ENCODE measurements around the gene PHLDA3.
"Not testable (repeated sequence)": the region's sequence is repeated elsewhere in the genome, so short reads cannot be mapped to it uniquely, and the experiment has no call there.

PHLDA3 gene

GRCh38 chr1:201485184-201485774 is 16.3 kb upstream of the PHLDA3 start:
- no peak for DNase-seq

GRCh38 chr1:201483373-201483949 is 14.5 kb upstream of the PHLDA3 start:
- DNase-seq: no peak

- no peak for DNase-seq
Observed at GRCh38 chr1:201482755-201483154, 13.8 kb upstream of the PHLDA3 start.

- peak; percentile 84 to 88 for DNase-seq
Observed at GRCh38 chr1:201481761-201482493, 12.9 kb upstream of the PHLDA3 start.

GRCh38 chr1:201481004-201481380 is 12.0 kb upstream of the PHLDA3 start:
- no peak for DNase-seq

GRCh38 chr1:201480231-201481003 is 11.4 kb upstream of the PHLDA3 start:
- DNase-seq: peak; percentile 77 to 79

GRCh38 chr1:201479201-201479730 is 10.3 kb upstream of the PHLDA3 start:
- DNase-seq: no peak

GRCh38 chr1:201478666-201479065 is 9.7 kb upstream of the PHLDA3 start:
- not testable (repeated sequence) for DNase-seq

- DNase-seq: no peak
Observed at GRCh38 chr1:201476670-201477344, 7.8 kb upstream of the PHLDA3 start.

GRCh38 chr1:201475915-201476669 is 7.1 kb upstream of the PHLDA3 start:
- no peak for DNase-seq

GRCh38 chr1:201475130-201475529 is 6.1 kb upstream of the PHLDA3 start:
- DNase-seq: no peak

- DNase-seq: no peak
Observed at GRCh38 chr1:201473296-201473695, 4.3 kb upstream of the PHLDA3 start.

- DNase-seq: not testable (repeated sequence)
Observed at GRCh38 chr1:201472321-201472720, 3.3 kb upstream of the PHLDA3 start.

- DNase-seq: no peak
Observed at GRCh38 chr1:201471772-201472171, 2.8 kb upstream of the PHLDA3 start.

- no peak for DNase-seq
Observed at GRCh38 chr1:201470581-201470980, 1.6 kb upstream of the PHLDA3 start.

- no peak for DNase-seq
Observed at GRCh38 chr1:201469645-201470074, 672 bp upstream of the PHLDA3 start.

- peak; percentile 19 to 25 for DNase-seq
Observed at GRCh38 chr1:201468501-201468843, 516 bp downstream of the PHLDA3 start.

GRCh38 chr1:201466492-201466891 is 2.5 kb downstream of the PHLDA3 start:
- no peak for DNase-seq

- no peak for DNase-seq
Observed at GRCh38 chr1:201465698-201466290, 3.2 kb downstream of the PHLDA3 start.

- DNase-seq: no peak
Observed at GRCh38 chr1:201463071-201463552, 5.9 kb downstream of the PHLDA3 start.

All from activated CD4-positive, alpha-beta T cell treated with anti-CD3 and anti-CD28 coated beads, Interleukin-2, amount 50 U/mL, for 48 hours (primary cell).